ENCODE data around the gene SPRR1B. TPM values are rescaled to one million over a fixed set of nuclear protein-coding genes. Genes with fewer than 3 reads are reported as not detected.

The SPRR1B gene
- total and polyA plus RNA-seq, 9 of the 15 experiments (the other 6 are each of a cell fraction or from before 2014, with no cell fraction given): not detected

GRCh38 chr1:153028766-153029165 lies 2.2 kb upstream of the SPRR1B start (continued):
- TF ChIP-seq ZNF318 (IDR thresholded peaks at IDR 0.05; ENCODE audit: borderline replicate concordance in 1 of 2, low read depth in 1 of 2) (no peak), BCLAF1 (IDR thresholded peaks at IDR 0.05; ENCODE audit: borderline replicate concordance in 1 of 2, control insufficient read depth in 1 of 2, low read depth in 2 of 2, low read length in 1 of 2) (no peak), ID3 (CRISPR knock-in tag; IDR thresholded peaks at IDR 0.05) (no peak), ID3 (tag; IDR thresholded peaks at IDR 0.05) (no peak), SMAD3 (CRISPR knock-in tag; conservative IDR thresholded peaks at IDR 0.05) (no peak), NBN (IDR thresholded peaks at IDR 0.05; ENCODE audit: low read depth) (no peak), GATAD2B (IDR thresholded peaks at IDR 0.05; ENCODE audit: borderline replicate concordance) (no peak), POU5F1 (IDR thresholded peaks at IDR 0.05; ENCODE audit: borderline replicate concordance, low read depth, low read length, partially characterized antibody) (no peak), SP1 (CRISPR knock-in tag; IDR thresholded peaks at IDR 0.05) (no peak)
